ENCODE measurements around the gene WWC2. TPM values are rescaled to one million over a fixed set of nuclear protein-coding genes. Genes with fewer than 3 reads are reported as not detected.

Gene WWC2
- total RNA-seq, 1 donor from 2014 or later = 142 TPM

DNA sequence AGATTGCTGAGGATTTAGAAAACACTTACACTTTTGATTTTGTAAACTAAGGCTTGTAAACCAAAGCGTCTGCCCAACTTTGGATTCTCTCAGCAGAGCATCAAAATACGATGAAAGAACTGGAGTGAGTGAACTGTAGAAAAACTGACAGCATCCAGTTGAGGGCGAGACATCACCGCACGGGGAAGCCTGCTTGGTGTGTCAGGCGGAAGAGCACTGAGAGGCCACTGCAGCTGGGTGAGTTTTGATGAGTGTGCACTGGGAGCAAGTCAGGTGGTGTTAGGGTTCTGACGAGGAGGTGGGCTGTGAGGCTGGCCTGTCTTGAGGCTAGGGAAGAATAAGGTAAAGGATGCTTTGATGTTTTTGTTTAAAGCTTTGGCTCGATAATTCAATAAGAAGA is 270.0 kb downstream of the WWC2 start:
- Histone ChIP-seq H3K27ac (no peak overlapping the region), H3K27me3 (no peaks in the 10 kb centered on the region), H3K9me3 (no peaks in the 10 kb centered on the region), H3K4me3 (no peak overlapping the region), H3K4me1 (no peaks in the 10 kb centered on the region), H3K36me3 (no peaks in the 10 kb centered on the region)
- TF ChIP-seq CTCF (IDR thresholded peaks at IDR 0.05) = no peak
- ATAC-seq (no peak), DNase-seq (no peak)
- intact Hi-C loops (cut with DNase I) = no loop called here

Other genes with a start within 250 kb of the WWC2 start
- 88.6 TPM for gene DCTD, start 181.9 kb upstream of the WWC2 start, total RNA-seq
- gene CLDN22, start 221.0 kb downstream of the WWC2 start, total RNA-seq = not detected
- gene CLDN24, start 223.2 kb downstream of the WWC2 start, total RNA-seq = not detected